IMR-90 (cell line): Measurements from ENCODE around the gene PLCG1.

Experiments used
- CEBPB ChIP-seq: IDR thresholded peaks from 2 replicates; pipeline ENCODE4 v1.6.1; 2012; ENCODE audit warnings: low read depth, low read length, improper control_type of control experiment
- MAFK ChIP-seq: IDR thresholded peaks from 2 replicates; pipeline ENCODE4 v1.6.1; 2012; ENCODE audit warnings: low read depth, low read length, improper control_type of control experiment
- MXI1 ChIP-seq: IDR thresholded peaks from 2 replicates; pipeline ENCODE4 v1.6.1; 2012; ENCODE audit warnings: low read depth, mild to moderate bottlenecking, low read length, moderate library complexity, borderline replicate concordance
- POLR2A ChIP-seq: IDR thresholded peaks from 2 replicates; pipeline ENCODE4 v1.6.1; 2012; ENCODE audit warnings: mild to moderate bottlenecking, low read depth, low read length
- RAD21 ChIP-seq: IDR thresholded peaks from 2 replicates; pipeline ENCODE4 v1.6.1; 2012; ENCODE audit warnings: low read length, improper control_type of control experiment
- SMC3 ChIP-seq: fragments of 150-350 bp; IDR thresholded peaks from 2 replicates; pipeline ENCODE4 v1.6.1; 2016; ENCODE audit warnings: low read depth, mild to moderate bottlenecking, antibody characterized with exemption, low read length, moderate library complexity
- TF ChIP-seq, protein P1 (sequence below): conservative IDR thresholded peaks from 2 replicates; pipeline ENCODE4 v1.5.1; 2012; ENCODE audit warnings: mild to moderate bottlenecking, low read depth, low read length, improper control_type of control experiment
- TF ChIP-seq, protein P2 (sequence below): fragments of 150-350 bp; IDR thresholded peaks from 2 replicates; pipeline ENCODE4 v1.6.1; 2016; ENCODE audit warnings: low read depth, mild to moderate bottlenecking, low read length, moderate library complexity, borderline replicate concordance
- TF ChIP-seq, protein P3 (sequence below): fragments of 150-350 bp; IDR thresholded peaks from 2 replicates; pipeline ENCODE4 v1.6.1; 2017; ENCODE audit warnings: mild to moderate bottlenecking, antibody characterized with exemption, low read length, low read depth

DNA sequence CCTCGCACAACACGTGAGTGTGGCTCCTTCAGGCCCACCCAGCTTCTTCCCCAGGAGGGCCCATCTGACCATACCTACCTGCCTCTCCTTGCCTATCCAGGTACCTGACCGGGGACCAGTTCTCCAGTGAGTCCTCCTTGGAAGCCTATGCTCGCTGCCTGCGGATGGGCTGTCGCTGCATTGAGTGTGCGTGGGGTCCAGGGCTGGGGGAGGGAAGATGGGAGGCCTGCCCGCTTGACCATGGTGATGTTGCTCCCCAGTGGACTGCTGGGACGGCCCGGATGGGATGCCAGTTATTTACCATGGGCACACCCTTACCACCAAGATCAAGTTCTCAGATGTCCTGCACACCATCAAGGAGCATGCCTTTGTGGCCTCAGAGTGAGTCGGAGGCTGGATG lies 26.5 kb downstream of the PLCG1 start:
- TF ChIP-seq RAD21 (no peak), MAFK (no peak), POLR2A (no peak), MXI1 (no peak), SMC3 (no peak), CEBPB (no peak)
- TF ChIP-seq, protein P1, sequence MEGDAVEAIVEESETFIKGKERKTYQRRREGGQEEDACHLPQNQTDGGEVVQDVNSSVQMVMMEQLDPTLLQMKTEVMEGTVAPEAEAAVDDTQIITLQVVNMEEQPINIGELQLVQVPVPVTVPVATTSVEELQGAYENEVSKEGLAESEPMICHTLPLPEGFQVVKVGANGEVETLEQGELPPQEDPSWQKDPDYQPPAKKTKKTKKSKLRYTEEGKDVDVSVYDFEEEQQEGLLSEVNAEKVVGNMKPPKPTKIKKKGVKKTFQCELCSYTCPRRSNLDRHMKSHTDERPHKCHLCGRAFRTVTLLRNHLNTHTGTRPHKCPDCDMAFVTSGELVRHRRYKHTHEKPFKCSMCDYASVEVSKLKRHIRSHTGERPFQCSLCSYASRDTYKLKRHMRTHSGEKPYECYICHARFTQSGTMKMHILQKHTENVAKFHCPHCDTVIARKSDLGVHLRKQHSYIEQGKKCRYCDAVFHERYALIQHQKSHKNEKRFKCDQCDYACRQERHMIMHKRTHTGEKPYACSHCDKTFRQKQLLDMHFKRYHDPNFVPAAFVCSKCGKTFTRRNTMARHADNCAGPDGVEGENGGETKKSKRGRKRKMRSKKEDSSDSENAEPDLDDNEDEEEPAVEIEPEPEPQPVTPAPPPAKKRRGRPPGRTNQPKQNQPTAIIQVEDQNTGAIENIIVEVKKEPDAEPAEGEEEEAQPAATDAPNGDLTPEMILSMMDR = no peak
- TF ChIP-seq, protein P2, sequence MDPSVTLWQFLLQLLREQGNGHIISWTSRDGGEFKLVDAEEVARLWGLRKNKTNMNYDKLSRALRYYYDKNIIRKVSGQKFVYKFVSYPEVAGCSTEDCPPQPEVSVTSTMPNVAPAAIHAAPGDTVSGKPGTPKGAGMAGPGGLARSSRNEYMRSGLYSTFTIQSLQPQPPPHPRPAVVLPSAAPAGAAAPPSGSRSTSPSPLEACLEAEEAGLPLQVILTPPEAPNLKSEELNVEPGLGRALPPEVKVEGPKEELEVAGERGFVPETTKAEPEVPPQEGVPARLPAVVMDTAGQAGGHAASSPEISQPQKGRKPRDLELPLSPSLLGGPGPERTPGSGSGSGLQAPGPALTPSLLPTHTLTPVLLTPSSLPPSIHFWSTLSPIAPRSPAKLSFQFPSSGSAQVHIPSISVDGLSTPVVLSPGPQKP = no peak
- TF ChIP-seq, protein P3, sequence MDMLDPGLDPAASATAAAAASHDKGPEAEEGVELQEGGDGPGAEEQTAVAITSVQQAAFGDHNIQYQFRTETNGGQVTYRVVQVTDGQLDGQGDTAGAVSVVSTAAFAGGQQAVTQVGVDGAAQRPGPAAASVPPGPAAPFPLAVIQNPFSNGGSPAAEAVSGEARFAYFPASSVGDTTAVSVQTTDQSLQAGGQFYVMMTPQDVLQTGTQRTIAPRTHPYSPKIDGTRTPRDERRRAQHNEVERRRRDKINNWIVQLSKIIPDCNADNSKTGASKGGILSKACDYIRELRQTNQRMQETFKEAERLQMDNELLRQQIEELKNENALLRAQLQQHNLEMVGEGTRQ = no peak
